Activated CD8-positive, alpha-beta T cell treated with anti-CD3 and anti-CD28 coated beads, Interleukin-2, amount 10 ng/mL, durations not matched to agents 7 days and 5 days (primary cell): ENCODE measurements around the gene MCF2L. TPM values are rescaled to one million over a fixed set of nuclear protein-coding genes. Genes with fewer than 3 reads are reported as not detected.

ENCODE experiments used
- ATAC-seq: fragments of 150-1000 bp; cut with Tn5 transposase; one replicate; pipeline ENCODE4 v1.10.0; 2021; ENCODE audit warnings: moderate library complexity
- CTCF ChIA-PET: fragments of 350-600 bp; sonication (Branson Sonifier 250); formaldehyde crosslinking; loops from one replicate; lab custom pipeline; 2021; ENCODE audit warnings: antibody characterized with exemption; lab: Charles Lee
- POLR2A ChIA-PET: fragments of 350-600 bp; sonication (Branson Sonifier 250); formaldehyde crosslinking; loops from one replicate; lab custom pipeline; 2021; ENCODE audit warnings: antibody characterized with exemption; lab: Charles Lee
- DNase-seq: peaks from one replicate; pipeline ENCODE4 v3.0.0-alpha.2; 2020
- H3K27ac Mint-ChIP-seq: one replicate; pipeline ENCODE4 v1.8.0; 2021; ENCODE audit warnings: mild to moderate bottlenecking, mixed read lengths
- H3K27me3 Mint-ChIP-seq: one replicate; pipeline ENCODE4 v1.8.0; 2021; ENCODE audit warnings: low read depth, mixed read lengths
- H3K36me3 Mint-ChIP-seq: one replicate; pipeline ENCODE4 v1.8.0; 2021; ENCODE audit warnings: low read depth, mixed read lengths
- H3K4me1 Mint-ChIP-seq: one replicate; pipeline ENCODE4 v1.8.0; 2021; ENCODE audit warnings: low read depth, mixed read lengths
- H3K4me3 Mint-ChIP-seq: one replicate; pipeline ENCODE4 v1.8.0; 2021; ENCODE audit warnings: mild to moderate bottlenecking, mixed read lengths
- H3K9me3 Mint-ChIP-seq: one replicate; pipeline ENCODE4 v1.8.0; 2022; ENCODE audit warnings: mixed read lengths; ENCODE audit not compliant: insufficient read depth
- total RNA-seq, 2 experiments: library from RNA; stranded (reverse); gene quantifications; one replicate each; pipeline ENCODE4 v1.2.3, GENCODE V29; 2021

Gene MCF2L
- total RNA-seq, 2 experiments from 2014 or later = 0.76 to 1.0 TPM

DNA sequence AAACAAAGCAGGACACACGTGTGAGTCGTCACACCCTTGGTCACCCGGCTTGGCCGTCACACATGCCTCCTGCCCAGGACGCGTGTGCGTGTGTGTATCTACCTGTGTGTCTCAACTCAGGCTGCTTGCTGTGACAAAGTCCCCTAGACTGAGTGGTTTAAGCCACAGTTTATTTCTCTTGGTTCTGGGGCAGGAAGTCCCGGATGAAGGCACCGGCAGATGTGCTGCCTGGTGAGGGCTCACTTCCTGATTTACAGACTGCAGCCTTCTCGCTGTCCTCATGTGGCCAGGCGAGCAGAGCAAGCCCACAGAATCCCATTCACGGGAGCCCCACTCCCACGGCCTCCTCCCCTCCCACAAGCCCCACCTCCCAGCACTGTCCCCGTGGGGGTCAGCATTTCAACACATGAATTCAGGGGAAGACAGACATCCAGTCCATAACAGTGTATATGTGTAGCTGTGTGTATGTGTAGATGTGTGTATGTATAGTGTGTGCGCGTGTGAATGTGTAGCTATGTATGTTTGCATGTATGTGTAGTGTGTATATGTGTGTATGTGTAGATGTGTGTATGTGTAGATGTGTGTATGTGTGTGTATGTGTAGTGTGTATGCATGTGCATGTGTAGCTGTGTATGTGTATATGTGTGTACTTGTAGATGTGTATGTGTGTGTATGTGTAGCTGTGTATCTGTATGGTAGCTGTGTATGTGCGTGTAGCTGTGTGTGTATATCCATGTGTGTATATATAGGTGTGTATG, 51.5 kb downstream of the MCF2L start:
- Mint-ChIP-seq H3K27me3 (no peaks in the 10 kb centered on the region), H3K36me3 (no peaks in the 10 kb centered on the region), H3K4me1 (peaks cover 7% of the 10 kb centered on the region), H3K9me3 (no peaks in the 10 kb centered on the region), H3K4me3 (no peak overlapping the region), H3K27ac (no peak overlapping the region)
- ChIA-PET POLR2A (no interaction called here), CTCF (no interaction called here)
- ATAC-seq (no peak), DNase-seq (no peak)

DNA sequence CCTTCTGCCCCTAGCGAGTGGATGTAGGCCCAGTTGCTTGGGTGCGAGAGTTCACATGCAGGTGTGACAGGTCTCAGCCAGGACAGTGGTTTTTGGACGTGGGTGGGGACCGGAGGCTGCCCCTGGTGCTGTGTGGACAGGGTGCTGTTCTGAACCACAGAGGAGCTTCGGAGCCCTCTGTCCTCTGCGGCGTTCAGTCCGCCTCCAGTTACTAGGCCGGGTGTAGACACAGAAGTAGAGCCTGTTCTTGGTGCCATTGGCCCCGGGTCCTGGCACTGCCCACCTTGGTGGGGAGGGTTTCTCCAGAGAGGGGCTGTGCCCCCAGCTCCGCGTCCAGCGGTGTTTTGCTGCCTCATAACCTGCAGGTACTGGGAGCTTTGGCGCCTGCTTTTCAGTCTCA, 52.4 kb downstream of the MCF2L start:
- no peak overlapping the region for H3K4me3 Mint-ChIP-seq
- DNase-seq (no peak), ATAC-seq (no peak)
- H3K27me3 Mint-ChIP-seq = no peaks in the 10 kb centered on the region
- no peaks in the 10 kb centered on the region for H3K9me3 Mint-ChIP-seq
- H3K36me3 Mint-ChIP-seq = no peaks in the 10 kb centered on the region
- CTCF ChIA-PET = interaction anchor here (1.1 kb wide), 1 partner anchor 78 kb away, joined by 4 read pairs; no protein-coding TSS in a partner anchor
- POLR2A ChIA-PET = no interaction called here
- no peak overlapping the region for H3K27ac Mint-ChIP-seq
- H3K4me1 Mint-ChIP-seq = peaks cover 7% of the 10 kb centered on the region

DNA sequence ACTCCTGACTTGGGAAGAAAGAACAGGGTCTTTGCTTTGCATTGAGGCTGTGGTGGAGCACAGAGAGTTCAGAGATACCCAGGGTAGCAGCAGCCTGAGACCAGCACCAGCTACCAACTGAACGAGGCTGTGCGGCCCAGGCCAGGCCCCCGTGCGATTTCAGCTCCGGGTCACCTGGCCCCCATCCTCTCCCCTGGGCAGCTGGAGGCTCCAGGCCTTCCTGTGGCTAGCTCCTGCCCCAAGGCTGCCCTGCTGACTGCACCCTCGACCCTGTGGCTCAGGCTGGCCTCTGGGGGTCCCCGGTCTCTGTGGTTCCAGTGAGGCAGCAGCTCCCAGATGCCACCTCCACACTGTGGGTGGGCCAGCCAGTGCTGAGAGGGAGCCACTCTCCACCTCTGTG, 52.8 kb downstream of the MCF2L start:
- ChIA-PET POLR2A (no interaction called here), CTCF (interaction anchor here (1.1 kb wide), 1 partner anchor 79 kb away, joined by 4 read pairs; no protein-coding TSS in a partner anchor)
- no peak for DNase-seq
- Mint-ChIP-seq H3K36me3 (no peaks in the 10 kb centered on the region), H3K27ac (no peak overlapping the region), H3K4me1 (peaks cover 7% of the 10 kb centered on the region), H3K9me3 (no peaks in the 10 kb centered on the region), H3K4me3 (no peak overlapping the region), H3K27me3 (no peaks in the 10 kb centered on the region)
- ATAC-seq = no peak

DNA sequence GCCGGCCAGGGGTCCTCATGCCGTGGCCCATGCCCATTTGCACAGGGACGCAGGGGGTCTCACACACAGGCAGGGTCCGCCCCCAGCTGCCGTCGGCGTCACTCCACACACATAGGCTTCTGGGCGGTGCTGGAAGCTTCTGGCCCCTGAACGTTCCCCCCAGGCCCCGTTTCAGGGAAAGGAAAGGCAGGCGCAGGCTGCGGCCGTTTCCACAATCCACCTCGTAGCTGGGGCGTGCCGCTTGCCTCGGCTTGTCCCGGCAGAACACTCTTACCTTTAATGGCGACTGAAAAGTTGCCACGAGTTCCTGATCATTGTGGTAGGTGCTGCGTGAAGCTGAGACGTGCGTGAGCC, 53.4 kb downstream of the MCF2L start:
- POLR2A ChIA-PET = no interaction called here
- DNase-seq (no peak), ATAC-seq (no peak)
- no peaks in the 10 kb centered on the region for H3K9me3 Mint-ChIP-seq
- no peak overlapping the region for H3K4me3 Mint-ChIP-seq
- peaks cover 7% of the 10 kb centered on the region for H3K4me1 Mint-ChIP-seq
- no peaks in the 10 kb centered on the region for H3K27me3 Mint-ChIP-seq
- no peak overlapping the region for H3K27ac Mint-ChIP-seq
- CTCF ChIA-PET = no interaction called here
- H3K36me3 Mint-ChIP-seq = no peaks in the 10 kb centered on the region

DNA sequence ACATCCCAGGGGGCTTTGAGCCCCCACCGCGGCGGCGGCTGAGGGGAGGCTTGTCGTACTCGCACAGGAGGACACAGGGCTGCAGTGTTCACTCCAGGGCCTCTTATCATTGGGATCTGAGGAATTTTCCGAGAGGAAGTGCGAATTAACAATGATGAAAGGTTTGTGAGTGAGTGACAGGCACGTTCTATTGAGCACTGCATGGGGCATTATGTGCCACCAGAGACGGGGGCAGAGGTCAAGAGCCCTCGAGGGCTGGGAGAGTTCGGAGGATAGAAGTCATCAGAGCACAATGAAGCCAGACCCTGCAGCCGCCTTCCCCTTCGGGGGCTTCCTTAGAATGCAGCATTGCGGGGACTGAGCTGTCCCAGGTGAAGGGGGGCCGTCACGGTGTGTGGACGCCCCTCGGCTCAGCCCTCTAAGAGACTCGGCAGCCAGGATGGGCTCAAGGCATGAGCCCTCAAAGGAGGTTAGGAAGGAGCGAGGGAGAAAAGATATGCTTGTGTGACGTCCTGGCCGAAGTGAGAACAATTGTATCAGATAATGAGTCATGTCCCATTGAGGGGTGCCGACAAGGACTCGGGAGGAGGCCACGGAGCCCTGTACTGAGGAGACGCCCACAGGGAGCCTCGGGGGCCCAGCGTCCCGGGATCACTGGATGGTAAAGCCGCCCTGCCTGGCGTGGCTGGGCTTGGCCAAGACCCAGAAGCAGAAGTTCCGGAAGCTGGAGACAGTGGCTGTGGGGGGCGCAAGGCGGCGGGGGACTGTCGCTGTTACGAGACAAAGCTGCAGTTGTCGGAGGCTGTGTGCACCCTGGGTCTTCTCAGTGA, 53.9 kb downstream of the MCF2L start:
- H3K36me3 Mint-ChIP-seq = no peaks in the 10 kb centered on the region
- POLR2A ChIA-PET = no interaction called here
- H3K9me3 Mint-ChIP-seq = no peaks in the 10 kb centered on the region
- H3K4me3 Mint-ChIP-seq = no peak overlapping the region
- H3K4me1 Mint-ChIP-seq = peaks cover 7% of the 10 kb centered on the region
- no peak overlapping the region for H3K27ac Mint-ChIP-seq
- ATAC-seq (no peak), DNase-seq (no peak)
- H3K27me3 Mint-ChIP-seq = no peaks in the 10 kb centered on the region
- CTCF ChIA-PET = no interaction called here

DNA sequence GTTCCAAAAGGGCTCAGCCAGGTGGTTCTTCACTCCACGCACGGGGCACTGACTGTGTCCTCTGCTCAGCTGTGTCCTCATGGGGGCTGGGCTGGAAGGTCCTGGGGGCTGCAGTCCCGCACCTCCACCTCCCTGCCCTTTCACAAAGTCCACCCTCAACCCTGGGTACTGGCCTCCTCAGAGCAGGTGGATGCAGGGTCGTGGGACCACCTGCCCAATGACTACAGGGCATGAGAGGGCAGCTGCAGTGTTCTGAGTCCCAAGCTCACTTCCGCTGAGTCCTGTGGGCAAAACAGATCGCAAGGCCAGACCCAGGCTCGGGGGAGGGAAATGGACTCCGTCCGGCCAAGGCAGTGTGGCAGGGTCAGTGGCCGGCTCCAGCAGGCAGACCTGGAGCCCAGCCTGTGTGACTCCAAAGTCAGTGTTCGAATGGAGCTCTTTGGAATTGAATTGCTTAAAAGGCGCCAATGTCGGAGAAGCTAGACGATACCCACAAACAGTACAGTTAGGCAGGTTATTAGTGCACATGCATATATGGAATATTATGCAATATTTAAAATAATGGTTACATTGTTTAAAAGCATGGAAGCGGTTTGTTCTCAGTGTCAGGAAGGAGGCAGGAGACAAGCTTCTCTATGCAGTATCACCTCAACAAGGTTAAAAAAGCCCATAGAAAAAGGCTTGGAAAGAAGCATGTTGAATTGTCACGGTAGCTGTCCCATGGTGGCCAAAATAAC, 54.8 kb downstream of the MCF2L start:
- H3K27ac Mint-ChIP-seq = no peak overlapping the region
- H3K4me1 Mint-ChIP-seq = peaks cover 7% of the 10 kb centered on the region
- DNase-seq (no peak), ATAC-seq (no peak)
- H3K9me3 Mint-ChIP-seq = no peaks in the 10 kb centered on the region
- no peaks in the 10 kb centered on the region for H3K36me3 Mint-ChIP-seq
- CTCF ChIA-PET = no interaction called here
- H3K27me3 Mint-ChIP-seq = no peaks in the 10 kb centered on the region
- no peak overlapping the region for H3K4me3 Mint-ChIP-seq
- POLR2A ChIA-PET = no interaction called here

DNA sequence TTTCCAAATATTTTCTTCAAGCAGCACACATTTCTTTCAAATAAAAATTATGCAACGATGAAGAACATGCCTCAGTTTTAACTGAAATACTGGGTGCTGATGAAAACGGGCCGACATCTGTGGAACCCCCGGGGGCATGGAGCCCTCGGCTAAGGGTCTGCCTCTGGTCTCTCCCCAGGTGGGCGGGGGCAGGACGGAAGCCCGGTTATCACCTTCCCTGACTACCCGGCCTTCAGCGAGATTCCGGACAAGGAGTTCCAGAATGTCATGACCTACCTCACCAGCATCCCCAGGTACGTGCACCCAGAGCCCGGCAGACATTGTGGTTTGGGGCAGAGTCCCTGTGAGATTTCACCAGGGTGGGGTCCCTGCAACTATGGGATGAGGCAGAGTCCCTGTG, 55.5 kb downstream of the MCF2L start:
- no peaks in the 10 kb centered on the region for H3K9me3 Mint-ChIP-seq
- ChIA-PET CTCF (no interaction called here), POLR2A (no interaction called here)
- H3K4me1 Mint-ChIP-seq = peaks cover 7% of the 10 kb centered on the region
- ATAC-seq (no peak), DNase-seq (no peak)
- H3K4me3 Mint-ChIP-seq = no peak overlapping the region
- H3K27ac Mint-ChIP-seq = no peak overlapping the region
- no peaks in the 10 kb centered on the region for H3K27me3 Mint-ChIP-seq
- H3K36me3 Mint-ChIP-seq = no peaks in the 10 kb centered on the region

DNA sequence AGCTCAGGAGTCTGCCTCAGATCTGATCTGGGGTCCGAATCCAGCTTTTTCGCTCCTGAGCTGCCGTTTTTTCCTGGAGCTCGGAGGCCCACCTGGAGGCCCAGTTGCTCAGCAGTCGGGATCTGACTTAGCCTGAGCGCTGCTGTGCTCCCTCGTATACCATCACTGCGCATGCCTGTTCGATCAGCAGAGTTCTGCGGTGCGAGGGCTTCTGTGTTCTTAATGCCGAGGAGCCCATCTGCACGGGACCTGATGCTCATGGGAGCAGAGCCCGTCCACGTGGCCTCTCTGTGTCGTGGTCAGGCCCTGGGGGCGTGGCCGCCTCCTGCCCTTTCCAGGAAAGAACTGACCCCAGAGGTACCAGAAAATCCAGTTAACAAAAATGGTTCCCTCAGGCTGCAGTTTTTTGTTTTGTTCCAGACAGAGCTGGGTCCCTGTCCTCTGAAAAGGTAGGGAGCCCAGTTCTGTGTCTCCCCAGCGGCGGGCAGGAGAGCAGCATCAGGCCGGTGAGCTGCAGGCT, 57.4 kb downstream of the MCF2L start:
- ATAC-seq (no peak), DNase-seq (no peak)
- Mint-ChIP-seq H3K4me1 (no peaks in the 10 kb centered on the region), H3K36me3 (no peaks in the 10 kb centered on the region), H3K4me3 (no peak overlapping the region), H3K9me3 (no peaks in the 10 kb centered on the region), H3K27ac (no peak overlapping the region), H3K27me3 (no peaks in the 10 kb centered on the region)
- POLR2A ChIA-PET = no interaction called here
- CTCF ChIA-PET = no interaction called here

DNA sequence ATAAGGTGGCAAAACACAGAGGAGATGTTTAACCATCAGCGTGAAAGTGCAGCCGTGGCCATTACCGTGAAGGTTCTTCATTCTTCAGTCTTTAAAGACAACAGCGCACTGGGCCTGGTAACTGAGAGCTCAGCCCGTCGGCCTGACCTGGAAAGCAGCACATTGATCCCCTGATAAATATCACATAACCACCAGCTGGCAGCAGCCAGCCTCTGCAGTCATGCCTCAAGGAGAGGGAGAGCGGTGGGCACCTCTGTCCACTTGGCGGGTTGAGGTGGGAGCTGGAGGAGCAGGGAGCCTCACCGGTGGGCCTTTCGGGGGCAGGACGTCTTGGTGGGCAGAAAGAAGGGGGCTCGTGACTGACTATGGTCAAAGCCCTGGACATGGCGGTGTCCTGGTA, 58.1 kb downstream of the MCF2L start:
- Mint-ChIP-seq H3K4me3 (no peak overlapping the region), H3K27me3 (no peaks in the 10 kb centered on the region), H3K27ac (no peak overlapping the region), H3K4me1 (no peaks in the 10 kb centered on the region), H3K36me3 (no peaks in the 10 kb centered on the region), H3K9me3 (no peaks in the 10 kb centered on the region)
- POLR2A ChIA-PET = no interaction called here
- ATAC-seq (no peak), DNase-seq (no peak)
- CTCF ChIA-PET = no interaction called here

DNA sequence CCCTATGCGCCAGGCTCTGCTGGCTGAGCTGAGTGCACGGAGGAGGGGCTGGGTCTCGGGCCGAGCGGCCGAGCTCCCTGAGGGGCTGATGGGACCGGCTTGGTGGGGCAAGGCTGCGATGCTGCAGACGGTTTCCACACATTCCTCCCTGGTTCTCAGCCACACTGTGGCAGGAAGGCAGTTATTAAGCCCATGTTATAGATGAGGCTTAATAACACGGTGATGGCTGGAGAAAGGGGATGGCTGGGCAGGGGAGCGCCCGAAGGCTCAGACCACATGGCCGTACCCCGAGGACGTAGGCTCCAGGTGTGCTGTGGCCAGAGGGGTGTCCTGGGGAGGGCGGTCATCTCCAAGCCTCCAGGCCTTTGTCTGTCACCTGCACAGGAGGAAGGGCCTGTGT, 58.6 kb downstream of the MCF2L start:
- H3K36me3 Mint-ChIP-seq = no peaks in the 10 kb centered on the region
- H3K27ac Mint-ChIP-seq = no peak overlapping the region
- CTCF ChIA-PET = no interaction called here
- no peak for DNase-seq
- H3K4me1 Mint-ChIP-seq = no peaks in the 10 kb centered on the region
- POLR2A ChIA-PET = no interaction called here
- H3K4me3 Mint-ChIP-seq = no peak overlapping the region
- no peak for ATAC-seq
- no peaks in the 10 kb centered on the region for H3K9me3 Mint-ChIP-seq
- H3K27me3 Mint-ChIP-seq = no peaks in the 10 kb centered on the region

DNA sequence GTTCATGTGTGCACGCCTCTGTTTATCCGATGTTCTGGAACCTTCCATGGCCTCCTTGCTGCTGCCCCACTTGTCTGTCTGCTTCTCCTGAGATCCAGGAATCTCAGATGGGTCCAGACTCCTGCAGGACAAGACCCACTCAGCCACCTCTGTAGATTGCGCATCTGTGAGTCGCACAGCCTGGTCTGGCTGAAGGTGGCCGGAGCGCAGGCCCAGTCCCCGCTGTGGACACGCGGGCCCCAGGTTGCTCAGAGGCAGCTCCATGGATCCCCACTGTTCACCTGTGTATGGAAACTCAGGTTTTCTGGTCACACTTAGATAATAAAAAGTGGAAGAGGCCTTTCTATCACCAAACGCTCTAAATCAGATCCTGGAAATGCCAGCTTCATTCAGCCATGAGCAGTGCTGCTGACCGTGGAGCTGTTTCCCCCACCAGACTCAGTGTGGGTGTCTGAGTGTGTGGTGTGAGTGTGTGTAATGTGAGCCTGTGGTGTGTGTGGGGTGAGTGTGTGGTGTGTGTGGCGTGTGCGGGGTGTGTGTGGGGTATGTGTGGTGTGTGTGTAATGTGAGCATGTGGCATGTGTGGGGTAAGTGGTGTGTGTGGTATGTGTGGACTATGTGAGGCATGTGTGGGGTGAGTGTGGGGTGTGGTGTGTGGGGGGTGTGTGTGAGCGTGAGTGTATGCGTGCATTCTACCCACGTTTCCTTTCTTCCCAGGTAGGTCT, 59.5 kb downstream of the MCF2L start:
- CTCF ChIA-PET = interaction anchor here (1.0 to 2.6 kb wide), 5 partner anchors 15 to 86 kb away, joined by 3 to 19 read pairs (median 4); no protein-coding TSS in a partner anchor
- Mint-ChIP-seq H3K9me3 (no peaks in the 10 kb centered on the region), H3K27me3 (no peaks in the 10 kb centered on the region), H3K36me3 (no peaks in the 10 kb centered on the region), H3K27ac (no peak overlapping the region), H3K4me3 (no peak overlapping the region), H3K4me1 (no peaks in the 10 kb centered on the region)
- POLR2A ChIA-PET = interaction anchor here (0.6 kb wide), 1 partner anchor 86 kb away, joined by 3 read pairs; no protein-coding TSS in a partner anchor
- no peak for DNase-seq
- no peak for ATAC-seq
